ENCODE data around the gene KIDINS220.
A peak's percentile ranks its signal among the peaks of the same experiment; 100 is the strongest.

Gene KIDINS220

DNA sequence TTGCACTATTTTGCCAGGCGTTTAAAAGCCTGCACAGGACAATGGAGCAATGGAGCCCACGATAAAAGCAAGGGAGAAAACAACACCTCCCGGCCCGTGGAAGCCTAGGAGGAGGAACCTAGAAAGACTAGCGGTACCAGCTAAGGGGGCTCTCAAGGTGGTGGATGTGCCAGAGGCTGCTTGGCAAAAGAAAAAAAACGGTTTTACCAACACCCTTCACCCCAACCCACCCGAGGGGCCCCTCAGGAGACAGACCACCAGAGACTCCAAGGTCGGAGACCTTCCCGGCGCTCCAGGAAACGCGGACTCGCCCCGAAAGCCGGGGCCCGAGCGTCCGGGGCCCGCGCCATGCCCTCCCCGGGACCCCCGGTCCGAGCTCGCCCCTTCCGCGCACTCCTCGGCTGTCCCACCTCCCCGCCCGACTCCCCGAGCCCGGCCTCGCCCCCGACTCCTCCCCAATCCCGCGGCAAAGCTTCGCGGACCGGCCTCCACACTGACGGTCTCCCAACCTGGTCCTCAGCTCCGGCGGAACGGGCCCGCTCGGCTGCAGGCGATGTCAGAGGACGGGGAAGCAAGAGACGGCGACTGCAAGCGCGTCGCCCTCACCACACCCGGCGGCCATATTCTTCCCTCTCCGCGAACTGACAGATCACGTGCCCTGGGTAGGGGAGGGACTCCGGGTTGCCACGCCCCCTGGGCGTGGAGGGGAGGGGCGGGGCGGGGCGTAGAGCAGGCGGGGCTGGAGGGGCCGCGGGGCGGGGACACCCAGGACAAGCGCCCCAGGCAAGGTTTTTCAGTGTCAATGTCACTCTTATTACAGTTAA, at the start of gene KIDINS220:
KIDINS220 (minus strand) TSS at position 643 of the 824 bp plus-strand sequence. CDS start 10,520 bp downstream, outside the sequence.
- DNase-seq = peak; percentile 75

DNA sequence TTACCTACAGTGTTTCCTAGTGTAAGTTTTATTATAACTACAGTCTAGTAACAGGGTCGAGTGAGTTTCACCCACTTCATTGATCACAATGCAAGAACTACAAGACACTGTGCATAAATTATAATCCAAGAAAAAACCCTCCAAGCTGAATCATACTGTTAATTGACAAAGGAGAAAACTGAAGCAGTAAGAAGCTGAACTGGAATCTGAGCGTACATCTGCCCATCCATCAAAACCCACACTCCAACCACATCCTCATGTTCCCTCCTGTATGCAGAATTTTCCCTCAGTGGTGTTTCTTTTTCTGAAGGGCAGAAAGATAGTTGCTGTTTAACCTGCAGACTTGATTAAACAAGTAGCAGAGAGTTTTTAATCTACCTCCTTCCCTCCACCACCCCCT, 49.5 kb upstream of the KIDINS220 start:
- peak; percentile 43 for DNase-seq

GRCh38 chr2:8886202-8886518, 48.7 kb upstream of the KIDINS220 start:
- DNase-seq = no peak

DNA sequence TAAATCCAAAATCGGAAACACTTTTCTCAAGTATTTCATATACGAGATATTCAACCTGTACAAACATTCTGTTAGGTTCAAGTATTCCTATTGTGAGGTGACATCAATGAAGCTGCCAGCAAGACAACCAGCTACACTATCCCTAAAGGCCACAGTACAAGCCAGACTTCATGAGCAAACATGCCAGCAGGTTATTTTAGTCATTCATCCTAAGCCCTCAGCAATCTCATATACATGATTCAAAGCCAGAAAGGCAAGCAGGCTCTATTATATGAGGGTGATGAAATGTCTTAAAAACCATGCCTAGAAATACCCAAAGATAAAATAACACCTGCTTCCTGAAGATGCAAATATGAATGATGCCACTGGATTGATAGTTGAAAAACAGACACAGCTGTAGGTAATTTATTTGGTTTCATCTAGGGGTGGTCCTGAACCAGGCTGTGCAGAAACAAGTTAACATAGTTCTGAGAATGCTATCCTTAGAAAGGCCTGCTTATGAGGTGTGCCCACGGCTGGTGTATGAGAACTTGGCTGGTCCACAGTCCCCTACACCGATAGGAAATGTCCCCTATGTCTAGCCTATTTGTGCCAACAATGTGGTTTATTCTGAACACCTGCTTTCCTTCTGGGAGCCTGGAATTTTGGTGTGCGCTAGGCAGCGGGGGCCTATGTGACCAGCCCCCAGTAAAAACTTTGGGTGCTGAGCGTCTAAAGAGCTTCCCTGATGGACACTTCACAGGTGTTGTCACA, 48.2 kb upstream of the KIDINS220 start:
- DNase-seq = no peak

DNA sequence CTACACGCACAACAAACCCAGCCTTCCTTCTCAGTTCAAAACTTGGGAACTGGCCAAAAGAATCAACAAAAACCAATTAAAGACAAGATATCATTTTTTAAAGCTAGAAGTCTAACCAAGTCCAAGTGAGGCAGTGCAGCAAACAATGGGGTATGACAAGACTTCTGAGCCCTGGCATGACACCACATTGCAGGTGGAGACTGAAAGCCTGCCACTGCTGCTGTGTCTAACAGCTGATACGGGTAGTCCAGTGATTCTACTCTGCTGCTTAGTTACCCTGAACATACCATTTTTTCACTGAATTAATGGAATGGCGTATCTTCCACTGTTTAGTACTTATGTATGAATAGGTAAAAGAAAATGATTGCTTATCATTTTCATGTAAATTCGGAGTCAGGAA, 47.4 kb upstream of the KIDINS220 start:
- no peak for DNase-seq

GRCh38 chr2:8882094-8882493, 44.7 kb upstream of the KIDINS220 start:
- peak; percentile 42 for DNase-seq

DNA sequence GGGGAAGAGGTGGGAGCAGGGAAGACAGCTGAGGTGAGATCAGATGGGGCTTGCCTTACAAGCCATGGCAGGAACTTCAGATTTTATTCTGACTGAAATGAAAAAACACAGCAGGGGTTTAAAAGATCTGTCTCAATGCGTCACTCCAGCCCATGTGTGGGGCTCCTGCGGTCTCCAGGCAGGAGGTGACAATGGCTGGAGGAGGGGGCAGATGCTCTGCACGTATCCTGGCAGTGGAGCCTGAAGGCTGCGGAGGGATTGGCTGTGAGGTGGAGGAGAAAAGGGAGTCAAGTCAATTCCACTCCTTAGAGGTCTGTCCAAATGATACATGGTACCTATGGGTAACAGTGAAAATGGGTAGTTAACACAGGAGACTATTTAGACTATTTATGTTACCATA, 40.5 kb upstream of the KIDINS220 start:
- no peak for DNase-seq

GRCh38 chr2:8877332-8877731, 39.9 kb upstream of the KIDINS220 start:
- DNase-seq = no peak

GRCh38 chr2:8876628-8877027, 39.2 kb upstream of the KIDINS220 start:
- no peak for DNase-seq

- no peak for DNase-seq
Observed at GRCh38 chr2:8872821-8873432, 35.5 kb upstream of the KIDINS220 start.

DNA sequence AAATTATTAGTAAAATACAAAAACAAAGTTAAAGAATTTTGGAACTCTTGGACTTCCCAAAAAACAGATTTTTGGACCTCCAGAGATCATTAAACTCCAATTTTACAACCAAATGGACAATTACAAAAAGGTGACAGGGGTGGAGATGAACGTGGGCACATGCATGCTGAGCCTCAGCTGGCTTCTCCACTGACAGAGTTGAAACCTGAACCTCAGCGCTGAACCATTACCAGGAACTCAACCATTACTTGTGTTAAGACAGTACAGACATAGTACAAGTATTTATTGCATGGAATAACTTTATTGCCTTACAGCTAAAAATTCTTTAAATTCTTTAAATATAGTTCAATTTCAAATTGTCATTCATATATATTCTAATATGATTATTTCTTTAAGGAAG, 33.0 kb upstream of the KIDINS220 start:
- DNase-seq = no peak

GRCh38 chr2:8867363-8867762, 29.9 kb upstream of the KIDINS220 start:
- no peak for DNase-seq

DNA sequence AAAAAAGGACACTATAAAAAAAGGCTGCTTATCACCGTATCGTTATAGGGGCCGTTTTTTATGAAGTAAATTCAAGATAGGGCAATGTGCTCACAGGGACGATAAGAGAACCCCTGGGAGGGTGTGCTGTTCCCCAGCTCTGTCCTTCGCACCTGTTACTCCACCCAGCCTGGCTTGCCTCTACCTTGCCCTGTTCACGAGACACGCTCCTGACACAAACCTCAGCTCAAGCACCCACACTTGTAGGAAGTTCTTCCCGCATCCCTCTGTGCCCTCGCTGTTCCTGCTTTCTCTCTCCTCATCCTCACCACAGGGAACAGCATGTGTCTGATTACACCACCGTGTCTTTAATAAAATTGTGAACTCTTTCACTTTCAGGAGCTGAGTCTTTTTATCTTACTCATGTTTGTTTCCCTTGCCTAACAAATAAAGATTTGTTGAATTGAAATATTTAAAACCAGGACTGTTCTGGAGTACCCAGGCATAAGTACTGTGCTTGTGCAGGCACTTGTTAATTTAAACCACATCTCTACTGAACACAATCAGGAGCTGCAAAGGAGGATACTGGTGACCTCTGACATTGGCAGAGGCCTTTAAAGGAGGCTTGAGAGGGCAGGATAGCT, 26.0 kb upstream of the KIDINS220 start:
- no peak for DNase-seq

DNA sequence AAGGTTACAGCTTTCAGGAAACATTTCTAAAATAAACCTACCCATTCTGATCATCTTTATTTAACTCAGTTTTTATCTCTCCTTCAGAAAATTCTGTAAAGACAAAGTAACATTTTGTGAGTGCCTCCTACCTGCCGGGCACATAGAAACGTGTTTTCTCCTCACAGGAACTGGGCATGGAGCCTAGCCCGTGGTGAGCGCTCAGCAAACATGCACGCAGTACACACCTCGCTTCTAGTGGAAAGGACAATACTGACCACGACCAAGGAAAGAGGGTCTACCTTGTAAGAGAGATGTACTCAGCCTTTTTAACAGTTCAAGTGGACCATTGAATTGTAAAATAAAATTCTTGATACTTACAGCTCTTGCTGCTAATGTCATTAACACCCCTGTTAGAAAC, 24.8 kb upstream of the KIDINS220 start:
- no peak for DNase-seq

- DNase-seq = no peak
Observed at GRCh38 chr2:8861797-8862196, 24.4 kb upstream of the KIDINS220 start.

DNA sequence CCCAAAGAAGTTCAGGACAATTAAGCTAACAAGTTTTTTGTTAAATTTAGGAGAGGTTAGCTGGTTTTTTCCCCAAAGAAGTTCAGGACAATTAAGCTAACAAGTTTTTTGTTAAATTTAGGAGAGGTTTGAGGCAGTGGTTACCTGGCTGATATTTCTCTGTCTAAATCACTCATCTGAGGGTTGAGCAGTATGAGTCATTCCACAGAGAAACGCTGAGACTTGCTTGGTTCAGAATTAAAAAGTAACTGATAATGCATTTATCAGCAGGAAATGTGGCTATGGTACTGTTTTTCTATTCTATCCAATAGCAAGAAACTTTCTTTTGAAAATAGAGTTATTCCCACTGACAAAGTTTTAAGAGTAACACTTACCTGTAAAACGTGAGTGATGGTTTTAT, 22.8 kb upstream of the KIDINS220 start:
- no peak for DNase-seq

DNA sequence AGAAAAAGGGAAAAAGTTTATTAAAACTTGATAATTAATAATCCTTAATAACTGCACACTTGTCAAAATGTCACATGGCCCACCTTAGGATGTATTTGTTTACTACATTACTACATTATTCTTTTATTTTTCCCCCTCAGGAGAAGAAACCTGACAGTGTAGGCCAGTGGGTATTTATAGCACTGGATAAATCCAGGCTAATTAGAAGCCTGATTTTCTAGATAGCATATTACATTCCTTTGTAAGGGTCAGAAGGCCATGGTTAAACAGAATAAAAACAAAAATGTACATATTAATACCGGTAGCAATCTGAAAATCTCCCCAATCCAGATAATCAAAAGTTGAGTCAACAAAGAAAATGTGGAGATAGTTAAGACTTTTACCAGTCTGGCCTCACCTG, 21.5 kb upstream of the KIDINS220 start:
- no peak for DNase-seq

GRCh38 chr2:8858264-8858663, 20.9 kb upstream of the KIDINS220 start:
- no peak for DNase-seq

DNA sequence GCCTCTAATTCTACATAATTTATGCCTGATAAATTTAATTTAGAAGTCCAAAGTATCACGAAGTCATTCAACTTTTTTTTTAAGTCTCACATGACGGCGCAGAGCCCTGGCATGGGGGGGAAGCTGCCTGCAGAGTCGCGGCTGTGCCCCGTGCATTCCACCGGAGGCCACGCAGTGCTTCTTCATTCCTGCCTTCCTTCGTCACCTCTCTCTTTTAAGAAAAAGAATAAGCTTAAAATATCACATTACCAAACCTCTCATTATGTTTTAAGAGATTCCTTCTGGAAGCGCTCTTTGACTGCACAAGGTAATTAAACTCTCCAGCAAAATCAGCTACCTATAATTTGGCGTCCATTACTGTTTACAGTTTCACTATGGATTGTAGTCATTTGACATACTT, 20.3 kb upstream of the KIDINS220 start:
- no peak for DNase-seq

DNA sequence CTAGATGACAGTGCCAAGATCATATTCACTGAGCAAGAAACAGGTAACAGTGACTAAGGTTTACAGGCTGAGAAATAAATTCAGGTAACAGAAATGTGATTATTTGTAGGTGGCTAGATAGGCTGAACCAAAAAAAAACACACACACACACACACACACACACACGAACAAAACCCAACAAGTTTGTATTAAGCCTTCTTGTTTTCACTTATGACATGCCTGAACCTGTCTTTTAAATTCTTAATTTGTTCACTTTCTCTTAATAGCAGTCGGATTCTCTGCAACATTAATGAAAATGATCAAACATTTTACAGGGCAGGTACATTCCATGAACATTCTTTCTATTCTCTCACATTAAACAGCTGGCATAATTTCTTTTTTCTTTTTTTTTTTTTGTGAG, 18.8 kb upstream of the KIDINS220 start:
- DNase-seq = no peak

- no peak for DNase-seq
Observed at GRCh38 chr2:8855010-8855409, 17.6 kb upstream of the KIDINS220 start.

DNA sequence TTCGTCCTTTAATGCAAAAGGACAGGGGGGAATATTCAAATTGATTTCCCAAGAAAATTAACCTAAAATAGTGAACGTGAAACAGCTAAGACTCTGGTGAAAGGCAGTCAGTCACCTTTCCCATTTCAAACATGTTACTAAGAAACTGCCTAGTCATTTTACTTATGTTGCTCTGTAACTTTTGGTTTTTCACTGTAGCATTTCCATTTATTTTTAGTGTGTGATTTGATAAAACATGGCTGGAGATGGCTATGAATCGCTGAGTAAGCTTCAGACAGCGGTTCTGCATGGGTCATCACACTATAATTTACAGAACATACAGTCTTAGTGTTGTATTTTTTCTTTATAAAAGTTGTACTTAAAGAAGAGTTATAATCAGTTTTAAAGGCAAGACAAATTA, 16.0 kb upstream of the KIDINS220 start:
- no peak for DNase-seq

DNA sequence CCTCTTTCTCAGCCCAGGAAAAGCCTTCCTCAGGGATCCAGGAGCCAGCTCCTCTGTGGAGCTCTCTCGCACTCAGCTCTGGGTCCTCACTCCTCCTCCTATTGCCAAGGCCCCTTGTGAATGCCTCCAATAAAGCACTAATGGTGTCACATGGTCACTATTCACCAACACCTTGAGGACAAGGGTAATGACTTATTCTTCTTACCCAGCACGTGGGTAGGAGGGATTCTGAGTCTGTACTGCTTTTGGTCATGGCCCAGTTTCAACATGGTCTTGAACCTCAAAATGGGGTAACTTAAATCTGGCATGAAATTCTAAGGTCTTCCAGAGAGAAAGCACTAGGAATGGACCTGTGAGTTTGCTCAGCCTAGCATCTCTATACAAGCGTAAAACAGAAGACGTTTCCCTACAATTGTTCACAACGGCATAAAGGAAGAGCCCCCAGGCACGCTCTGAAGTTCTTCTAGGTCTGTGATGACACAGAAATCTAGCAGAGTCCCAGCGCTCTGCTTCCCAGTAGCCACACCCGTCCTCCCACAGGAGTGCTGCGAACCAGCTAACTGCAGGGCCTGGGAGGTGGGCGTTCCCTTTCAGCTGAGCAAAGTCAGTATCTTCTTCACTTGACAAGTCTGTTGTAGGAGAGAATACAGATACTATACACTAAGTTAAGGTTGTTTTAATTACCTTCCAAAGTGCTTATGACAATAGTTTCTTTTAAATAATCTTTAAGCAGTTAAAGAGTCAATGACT, 14.6 kb upstream of the KIDINS220 start:
- no peak for DNase-seq
